A673 (cell line): ENCODE results near the gene OR10G3. TPM values are rescaled to one million over a fixed set of nuclear protein-coding genes. Genes with fewer than 3 reads are reported as not detected.

ENCODE experiments used
- BruUV-seq: library from RNA; stranded (reverse); fragments of 400-500 nt; replicated peaks from 2 replicates; lab custom pipeline; 2021; lab: Mats Ljungman, UMichigan
- CTCF ChIA-PET: fragments of 300-600 bp; sonication (Branson Sonifier 250); formaldehyde crosslinking; loops from one replicate; lab custom pipeline; 2022; ENCODE audit warnings: antibody characterized with exemption; lab: Charles Lee
- POLR2A ChIA-PET: fragments of 300-600 bp; sonication (Branson Sonifier 250); formaldehyde crosslinking; loops from one replicate; lab custom pipeline; 2022; ENCODE audit warnings: antibody characterized with exemption; ENCODE audit not compliant: low non-redundant PET; lab: Charles Lee
- DNase-seq: peaks from one replicate; pipeline ENCODE4 v3.0.0-alpha.2; 2015; ENCODE audit warnings: low spot score
- H3K27ac ChIP-seq: fragments of 200-600 bp; sonication (generic); 2 replicates; pipeline ENCODE4 v1.5.1; 2016; ENCODE audit warnings: mixed run types, low read depth, mild to moderate bottlenecking, mixed read lengths, antibody characterized with exemption, low read length; ENCODE audit not compliant: poor library complexity, severe bottlenecking
- H3K27me3 ChIP-seq: fragments of 200-600 bp; sonication (generic); replicated peaks from 2 replicates; pipeline ENCODE4 v1.6.1; 2017; ENCODE audit warnings: mixed run types, low read depth, mild to moderate bottlenecking, mixed read lengths, antibody characterized with exemption, low read length; ENCODE audit not compliant: insufficient read depth, poor library complexity
- H3K36me3 ChIP-seq: fragments of 200-600 bp; sonication (generic); 2 replicates; pipeline ENCODE4 v1.6.1; 2016; ENCODE audit warnings: mixed run types, mild to moderate bottlenecking, mixed read lengths, antibody characterized with exemption, low read length; ENCODE audit not compliant: insufficient read depth, poor library complexity, severe bottlenecking
- H3K4me1 ChIP-seq: fragments of 200-600 bp; sonication (generic); 2 replicates; pipeline ENCODE4 v1.6.1; 2017; ENCODE audit warnings: mixed run types, mild to moderate bottlenecking, mixed read lengths, antibody characterized with exemption, low read length; ENCODE audit not compliant: insufficient read depth, poor library complexity, severe bottlenecking
- H3K4me3 ChIP-seq: fragments of 200-600 bp; sonication (generic); 2 replicates; pipeline ENCODE4 v1.5.1; 2016; ENCODE audit warnings: low read depth, mixed run types, mild to moderate bottlenecking, mixed read lengths, low read length; ENCODE audit not compliant: poor library complexity, severe bottlenecking
- H3K9me3 ChIP-seq: fragments of 200-600 bp; sonication (generic); 2 replicates; pipeline ENCODE4 v1.6.1; 2016; ENCODE audit warnings: mixed run types, low read depth, mild to moderate bottlenecking, mixed read lengths, antibody characterized with exemption, low read length; ENCODE audit not compliant: poor library complexity, severe bottlenecking
- EZH2 ChIP-seq: fragments of 200-600 bp; sonication (generic); IDR thresholded peaks from 2 replicates; pipeline ENCODE4 v1.6.1; 2017; ENCODE audit warnings: borderline replicate concordance, low read depth, mild to moderate bottlenecking, mixed read lengths, antibody characterized with exemption, low read length; ENCODE audit not compliant: poor library complexity, severe bottlenecking
- intact Hi-C: fragments of 100-400 bp; cut with micrococcal nuclease; formaldehyde crosslinking; loops from one replicate; pipeline ENCODE4 v1.10.0; 2022; ENCODE audit not compliant: unreplicated experiment
- total RNA-seq: library from RNA; stranded (reverse); gene quantifications from 2 replicates; pipeline ENCODE4 v1.2.3, GENCODE V29; 2021
- TF ChIP-seq, protein P1 (sequence below): fragments of 300-800, 200-600 bp; sonication (generic); conservative IDR thresholded peaks from 2 replicates; pipeline ENCODE4 v1.5.1; 2017; ENCODE audit warnings: low read depth, mild to moderate bottlenecking, antibody characterized with exemption, low read length, moderate library complexity, mixed read lengths

The OR10G3 gene
- total RNA-seq, 1 experiment from 2014 or later = not detected

DNA sequence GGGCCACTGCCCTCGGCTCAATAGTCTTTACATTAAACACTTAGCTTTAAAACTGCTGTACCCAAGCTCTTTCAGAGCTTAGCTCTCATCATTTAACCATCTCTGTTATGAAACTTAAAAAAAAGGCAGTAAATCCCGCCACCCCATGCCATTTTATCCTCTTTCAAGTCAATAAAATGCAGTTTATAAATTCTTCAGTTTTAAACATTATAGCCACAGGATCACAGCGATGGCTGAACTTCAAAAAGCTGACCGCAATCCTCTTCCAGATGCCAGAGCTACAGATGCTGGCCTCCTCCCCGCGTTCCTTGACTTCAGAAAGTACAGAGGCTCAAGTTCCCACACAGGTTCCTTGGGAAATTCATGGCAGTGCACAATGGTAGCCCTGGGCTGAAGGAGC, 4.2 kb downstream of the OR10G3 start:
- Histone ChIP-seq H3K27me3 (no peaks in the 10 kb centered on the region), H3K27ac (no peak overlapping the region), H3K9me3 (peaks cover 8% of the 10 kb centered on the region), H3K4me1 (no peaks in the 10 kb centered on the region), H3K36me3 (no peaks in the 10 kb centered on the region), H3K4me3 (no peak overlapping the region)
- POLR2A ChIA-PET = no interaction called here
- intact Hi-C loops = no loop called here
- CTCF ChIA-PET = no interaction called here
- no peak for TF ChIP-seq EZH2
- TF ChIP-seq, protein P1, sequence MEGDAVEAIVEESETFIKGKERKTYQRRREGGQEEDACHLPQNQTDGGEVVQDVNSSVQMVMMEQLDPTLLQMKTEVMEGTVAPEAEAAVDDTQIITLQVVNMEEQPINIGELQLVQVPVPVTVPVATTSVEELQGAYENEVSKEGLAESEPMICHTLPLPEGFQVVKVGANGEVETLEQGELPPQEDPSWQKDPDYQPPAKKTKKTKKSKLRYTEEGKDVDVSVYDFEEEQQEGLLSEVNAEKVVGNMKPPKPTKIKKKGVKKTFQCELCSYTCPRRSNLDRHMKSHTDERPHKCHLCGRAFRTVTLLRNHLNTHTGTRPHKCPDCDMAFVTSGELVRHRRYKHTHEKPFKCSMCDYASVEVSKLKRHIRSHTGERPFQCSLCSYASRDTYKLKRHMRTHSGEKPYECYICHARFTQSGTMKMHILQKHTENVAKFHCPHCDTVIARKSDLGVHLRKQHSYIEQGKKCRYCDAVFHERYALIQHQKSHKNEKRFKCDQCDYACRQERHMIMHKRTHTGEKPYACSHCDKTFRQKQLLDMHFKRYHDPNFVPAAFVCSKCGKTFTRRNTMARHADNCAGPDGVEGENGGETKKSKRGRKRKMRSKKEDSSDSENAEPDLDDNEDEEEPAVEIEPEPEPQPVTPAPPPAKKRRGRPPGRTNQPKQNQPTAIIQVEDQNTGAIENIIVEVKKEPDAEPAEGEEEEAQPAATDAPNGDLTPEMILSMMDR = no peak
- BruUV-seq = no TSS peak
- DNase-seq = no peak

DNA sequence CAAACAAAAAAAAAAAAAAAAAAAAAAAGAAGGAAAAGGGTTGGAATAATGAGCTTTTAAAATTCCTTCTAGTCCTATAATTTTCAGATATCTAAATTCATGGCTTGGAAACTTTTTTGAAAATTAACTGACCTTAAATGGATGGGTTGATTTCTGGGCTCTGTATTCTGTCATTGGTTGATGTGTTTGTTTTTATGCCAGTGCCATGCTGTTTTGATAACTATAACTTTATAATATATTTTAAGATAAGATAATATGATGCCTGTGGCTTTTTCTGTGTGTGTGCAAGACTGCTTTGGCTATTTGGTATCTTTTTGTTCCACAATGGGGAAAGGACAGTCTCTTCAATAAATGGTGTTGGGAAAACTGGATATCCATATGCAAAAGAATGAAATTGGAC, 7.3 kb downstream of the OR10G3 start:
- H3K36me3 ChIP-seq = no peaks in the 10 kb centered on the region
- H3K27me3 ChIP-seq = no peaks in the 10 kb centered on the region
- no peak overlapping the region for H3K4me3 ChIP-seq
- POLR2A ChIA-PET = no interaction called here
- CTCF ChIA-PET = no interaction called here
- TF ChIP-seq, protein P1 = no peak
- no peak for TF ChIP-seq EZH2
- BruUV-seq = no TSS peak
- intact Hi-C loops = no loop called here
- peaks cover 8% of the 10 kb centered on the region for H3K9me3 ChIP-seq
- no peaks in the 10 kb centered on the region for H3K4me1 ChIP-seq
- no peak overlapping the region for H3K27ac ChIP-seq
- DNase-seq = no peak

DNA sequence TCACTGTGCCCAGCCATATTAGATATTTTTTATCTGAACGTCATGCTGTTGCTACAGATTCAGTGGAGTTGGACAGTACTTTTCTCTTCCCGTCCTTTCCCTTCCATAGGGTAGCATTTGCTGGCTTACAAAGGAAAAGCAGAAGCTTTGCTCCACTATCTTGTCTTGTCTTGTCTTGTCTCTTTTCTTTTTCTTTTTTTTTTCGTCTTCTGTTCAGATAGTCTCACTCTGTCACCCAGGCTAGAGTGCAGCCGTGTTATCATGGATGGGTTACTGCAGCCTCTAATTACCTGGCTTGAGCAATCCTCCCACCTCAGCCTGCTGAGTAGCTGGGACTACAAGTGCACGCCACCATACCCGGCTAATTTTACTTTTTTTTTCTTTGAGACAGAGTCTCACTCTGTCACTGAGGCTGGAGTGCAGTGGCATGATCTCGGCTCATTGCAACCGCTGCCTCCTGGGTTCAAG, 21.1 kb downstream of the OR10G3 start:
- H3K27me3 ChIP-seq = no peaks in the 10 kb centered on the region
- POLR2A ChIA-PET = no interaction called here

More for the DNA sequence above, 21.1 kb downstream of the OR10G3 start:
- intact Hi-C loops = loop anchor here (5.0 kb wide), 1 partner anchor 176 kb away; the partner anchor contains the start of gene SUPT16H
- TF ChIP-seq, protein P1 = no peak
- no peak for TF ChIP-seq EZH2
- Histone ChIP-seq H3K9me3 (no peaks in the 10 kb centered on the region), H3K27ac (no peak overlapping the region), H3K4me1 (peaks cover 6% of the 10 kb centered on the region), H3K36me3 (no peaks in the 10 kb centered on the region), H3K4me3 (no peak overlapping the region)
- DNase-seq = no peak
- no TSS peak for BruUV-seq
- CTCF ChIA-PET = interaction anchor here (0.6 kb wide), 1 partner anchor 25 kb away, joined by 9 read pairs; no protein-coding TSS in a partner anchor
